ENCODE results near the gene AMZ2. TPM values are rescaled to one million over a fixed set of nuclear protein-coding genes. Genes with fewer than 3 reads are reported as not detected.
A peak's percentile ranks its signal among the peaks of the same experiment; 100 is the strongest.
"Not testable (repeated sequence)": the region's sequence is repeated elsewhere in the genome, so short reads cannot be mapped to it uniquely, and the experiment has no call there.

Gene AMZ2, protein sequence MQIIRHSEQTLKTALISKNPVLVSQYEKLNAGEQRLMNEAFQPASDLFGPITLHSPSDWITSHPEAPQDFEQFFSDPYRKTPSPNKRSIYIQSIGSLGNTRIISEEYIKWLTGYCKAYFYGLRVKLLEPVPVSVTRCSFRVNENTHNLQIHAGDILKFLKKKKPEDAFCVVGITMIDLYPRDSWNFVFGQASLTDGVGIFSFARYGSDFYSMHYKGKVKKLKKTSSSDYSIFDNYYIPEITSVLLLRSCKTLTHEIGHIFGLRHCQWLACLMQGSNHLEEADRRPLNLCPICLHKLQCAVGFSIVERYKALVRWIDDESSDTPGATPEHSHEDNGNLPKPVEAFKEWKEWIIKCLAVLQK
- total RNA-seq: 60.5 TPM

DNA sequence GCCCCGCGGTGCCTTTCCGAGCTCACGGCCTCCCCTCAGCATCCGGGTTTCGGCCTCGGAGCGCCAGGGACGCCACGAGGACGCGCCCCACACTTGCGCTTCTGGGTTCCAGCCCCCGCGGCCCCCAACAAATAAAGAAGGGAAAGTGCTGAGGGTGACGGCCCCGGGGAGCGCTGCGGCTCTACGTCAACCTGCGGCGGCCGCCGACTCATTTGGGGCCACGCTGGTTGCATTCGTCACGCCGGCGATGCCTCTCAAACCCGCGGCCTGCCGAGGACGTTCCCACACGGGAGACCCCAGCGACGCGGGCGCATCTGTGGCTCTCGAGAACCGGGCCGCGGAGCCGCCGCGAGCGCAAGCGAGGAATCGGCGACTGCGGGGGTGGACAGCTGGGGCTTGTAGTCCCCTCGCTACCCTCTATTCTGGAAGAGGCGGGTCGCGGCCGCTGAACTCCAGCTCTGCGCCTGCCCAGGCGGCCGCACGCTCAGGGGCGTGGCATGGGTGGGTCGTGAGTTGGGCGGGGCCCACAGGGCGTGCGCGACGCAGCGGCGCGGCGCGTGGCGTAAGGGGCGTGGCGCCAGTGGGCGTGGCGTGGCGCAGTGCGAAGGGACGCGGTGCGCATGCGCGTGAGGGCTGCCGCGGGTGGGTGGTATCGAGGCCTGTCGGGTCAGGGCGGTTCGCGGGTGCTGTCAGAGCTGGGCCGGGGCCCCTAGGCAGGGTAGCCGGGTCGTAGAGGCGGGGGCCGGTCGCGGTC is at the start of gene AMZ2:
Gene AMZ2, plus strand, starts transcription at position 599 of the 754 bp plus-strand sequence. CDS start 2,145 bp downstream, outside the sequence.
- ATAC-seq: peak; percentile 99

DNA sequence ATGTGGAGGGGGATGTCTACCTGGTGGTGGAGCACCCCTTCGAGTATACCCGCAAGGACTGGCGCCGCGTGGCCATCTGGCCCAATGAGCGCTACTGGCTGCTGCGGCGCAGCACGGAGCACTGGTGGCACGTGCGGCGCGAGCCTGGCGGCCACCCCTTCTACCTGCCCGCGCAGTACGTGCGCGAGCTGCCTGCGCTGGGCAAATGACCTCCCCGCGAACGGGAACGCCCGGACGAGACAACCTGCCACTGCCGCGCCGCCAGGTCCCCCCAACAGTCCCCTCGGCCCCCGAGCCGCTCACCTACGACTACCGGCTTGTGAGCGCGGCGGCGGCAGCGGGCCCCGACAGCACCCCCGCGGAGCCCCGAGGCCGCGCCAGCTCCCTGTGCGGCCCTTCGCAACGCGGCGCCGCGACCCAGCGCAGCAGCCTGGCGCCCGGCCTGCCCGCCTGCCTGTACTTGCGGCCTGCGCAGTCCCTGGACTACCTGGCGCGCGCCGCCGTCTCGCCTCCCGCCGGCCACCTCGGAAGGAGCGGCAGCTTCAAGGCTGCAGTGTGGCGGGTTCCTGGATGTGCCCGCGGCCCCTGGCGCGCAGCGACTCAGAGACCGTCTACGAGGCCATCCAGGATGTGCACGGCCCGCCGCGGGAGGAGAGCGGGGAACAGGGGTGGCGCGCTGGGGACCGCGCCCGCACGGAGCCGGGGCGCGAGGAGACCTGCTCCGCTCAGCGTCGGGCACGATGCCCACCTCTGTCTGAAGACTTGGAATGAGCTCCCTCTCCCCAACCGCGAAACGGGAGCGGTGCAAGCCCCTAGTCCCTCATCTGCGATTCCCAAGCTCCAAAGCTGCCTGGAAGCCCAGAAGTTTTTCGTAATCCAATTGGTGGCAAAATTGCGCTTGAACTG is 48.7 kb upstream of the AMZ2 start:
- ATAC-seq: peak; percentile 18

DNA sequence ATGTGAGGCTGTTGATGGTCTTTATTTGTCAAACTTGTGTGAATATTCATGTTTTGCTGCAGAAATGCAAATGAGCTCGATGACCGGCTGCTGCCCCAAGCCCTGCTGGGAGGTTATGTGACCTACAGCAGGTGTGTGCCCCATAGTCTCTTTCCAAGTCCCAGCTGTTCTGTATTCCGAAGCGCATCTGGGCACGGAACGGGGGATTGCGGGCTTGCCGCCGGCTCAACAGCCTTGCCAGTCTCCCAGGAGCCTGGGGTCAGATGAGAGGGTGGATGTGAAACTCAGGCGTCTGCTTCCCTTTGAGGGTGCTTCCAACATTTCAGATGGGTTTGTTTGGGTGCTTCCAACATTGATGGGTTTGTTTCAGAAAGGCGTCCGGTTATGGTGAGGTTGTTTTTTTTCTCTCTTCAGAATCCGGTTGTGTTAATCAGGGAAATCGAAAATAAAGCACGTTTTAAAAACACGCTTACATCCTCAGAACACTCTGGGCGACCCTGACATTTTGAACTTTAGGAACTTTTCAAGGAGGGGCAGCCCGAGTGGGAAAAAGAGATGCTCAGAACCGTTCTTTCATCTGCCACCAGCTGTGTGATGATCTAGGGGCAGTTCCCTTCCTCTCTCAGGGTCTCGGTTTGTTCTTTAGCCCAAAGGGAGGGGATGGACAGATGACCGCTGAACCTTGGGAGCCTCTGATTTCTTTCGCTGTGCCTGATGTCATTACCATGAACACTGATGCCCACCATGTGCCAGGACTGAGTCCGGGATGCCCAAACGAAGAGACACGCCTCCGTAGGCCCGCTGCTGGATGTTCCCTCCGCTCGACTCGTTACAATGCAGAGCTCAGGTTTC is 47.8 kb upstream of the AMZ2 start:
- ATAC-seq: no peak

DNA sequence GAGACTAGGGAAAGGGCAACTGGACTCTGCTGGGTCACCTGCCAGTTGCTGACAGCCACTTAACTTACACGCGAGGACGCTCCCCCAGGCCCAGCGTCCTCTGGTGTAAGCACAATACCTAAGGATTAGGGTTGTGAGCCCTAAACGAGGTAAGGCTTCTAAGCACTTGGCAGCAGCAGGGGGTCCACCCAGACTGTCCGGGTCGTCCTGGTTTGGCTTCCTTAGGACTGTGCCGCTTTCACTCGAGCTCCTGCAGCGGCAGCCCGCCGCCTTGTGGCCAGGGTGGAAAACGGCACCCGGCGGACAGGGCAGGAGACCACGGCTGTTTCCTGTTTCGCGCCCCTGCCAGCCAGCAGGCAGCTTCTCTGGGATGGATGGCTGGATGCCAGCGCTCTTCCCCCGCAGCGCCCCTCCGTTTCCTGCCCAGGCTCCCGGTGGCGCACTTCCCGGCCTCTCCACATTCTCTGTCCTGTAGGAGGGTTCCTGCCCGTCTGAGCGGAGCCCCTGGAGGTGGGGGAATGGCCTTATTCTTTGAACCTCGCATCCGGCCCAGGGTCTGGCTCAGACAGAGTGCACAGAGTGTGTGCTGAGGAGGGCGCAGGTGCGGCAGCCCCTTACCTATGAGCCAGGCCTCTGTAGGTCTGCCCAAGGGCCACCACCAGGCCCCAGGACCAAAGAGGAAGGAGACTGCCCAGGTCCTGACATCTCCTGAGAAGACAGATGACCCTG is 47.0 kb upstream of the AMZ2 start:
- ATAC-seq: peak; percentile 37

DNA sequence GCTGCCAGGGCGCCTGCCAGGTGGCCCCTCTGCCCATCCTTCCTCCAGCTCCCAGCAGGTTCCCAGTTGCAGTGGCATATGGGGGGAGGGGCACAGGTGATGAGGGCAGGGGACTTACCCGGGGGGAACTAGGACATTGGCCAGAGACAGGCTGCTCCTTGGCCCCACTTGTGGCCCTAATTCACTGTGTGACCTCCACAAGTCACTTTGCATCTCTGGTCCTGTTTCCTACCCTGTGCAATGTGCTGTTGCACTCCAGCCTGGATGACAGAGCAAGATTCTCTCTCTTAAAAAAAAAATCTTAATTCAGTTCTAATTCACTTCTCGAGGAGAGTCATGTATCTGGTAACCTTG is 46.4 kb upstream of the AMZ2 start:
- ATAC-seq: not testable (repeated sequence)

DNA sequence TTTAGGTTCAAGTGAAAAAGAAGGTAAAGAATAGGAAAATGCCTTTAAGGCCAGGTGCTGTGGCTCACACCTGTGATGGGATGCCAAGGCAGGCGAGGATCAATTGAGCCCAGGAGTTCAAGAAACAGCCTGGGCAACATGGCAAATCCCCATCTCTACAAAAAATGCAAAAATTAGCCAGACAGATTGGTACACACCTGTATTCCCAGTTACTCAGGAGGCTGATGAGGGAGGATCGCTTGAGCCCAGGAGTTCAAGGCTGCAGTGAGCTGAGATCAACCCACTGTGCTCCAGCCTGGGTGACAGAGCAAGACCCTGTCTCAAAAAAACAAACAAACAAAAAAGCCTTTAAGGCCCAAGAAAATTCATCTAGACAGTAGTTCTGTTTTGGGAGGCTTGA is 45.5 kb upstream of the AMZ2 start:
- not testable (repeated sequence) for ATAC-seq

DNA sequence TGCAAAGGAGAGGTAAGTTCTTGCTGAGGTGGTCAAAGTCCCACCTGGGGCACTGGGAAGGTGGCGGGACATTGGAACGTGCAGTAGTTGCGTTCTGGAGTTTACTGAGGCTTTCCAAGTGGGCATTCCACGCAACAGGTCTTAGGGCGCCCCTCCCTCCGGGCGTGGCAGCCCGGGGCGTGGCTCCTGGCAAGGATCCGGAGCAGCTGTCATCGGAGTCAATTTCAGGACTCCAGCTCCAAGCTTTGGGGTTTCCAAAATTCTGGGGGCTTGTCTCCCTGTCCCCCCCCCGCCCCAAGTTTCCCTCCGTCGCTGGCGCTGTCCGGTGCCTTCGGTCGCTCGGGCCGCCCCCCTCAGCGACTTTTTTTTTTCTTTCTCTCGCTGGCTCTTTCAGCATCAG is 43.1 kb upstream of the AMZ2 start:
- peak; percentile 58 for ATAC-seq

DNA sequence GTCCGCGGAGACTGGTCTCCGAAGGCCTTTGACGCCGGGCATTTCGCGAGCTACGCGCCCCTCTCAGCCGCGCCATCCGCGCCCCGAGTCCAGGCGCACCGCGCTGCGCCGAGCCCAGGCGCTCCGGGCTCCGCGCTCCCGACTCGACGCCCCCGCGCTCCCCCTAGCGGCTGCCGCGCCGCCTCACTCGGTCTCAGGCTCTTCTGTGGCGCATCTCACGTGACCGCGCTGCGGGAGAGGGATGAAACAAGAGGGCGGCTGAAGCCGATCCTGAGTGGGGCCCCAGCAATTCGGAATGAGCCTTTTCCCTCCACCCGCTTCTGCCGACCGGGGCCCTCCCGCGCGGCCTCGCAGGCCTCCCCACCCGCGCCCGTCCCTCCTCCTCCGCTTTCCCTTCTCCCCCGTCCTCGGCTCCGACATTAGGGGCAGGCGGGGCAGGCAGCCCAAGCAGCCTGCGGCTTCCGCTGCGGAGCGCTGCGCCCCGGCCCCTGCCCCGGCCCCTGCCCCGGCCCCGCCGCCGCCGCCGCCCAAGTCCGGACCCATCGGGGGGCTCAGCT is 42.5 kb upstream of the AMZ2 start:
- peak; percentile 94 for ATAC-seq

DNA sequence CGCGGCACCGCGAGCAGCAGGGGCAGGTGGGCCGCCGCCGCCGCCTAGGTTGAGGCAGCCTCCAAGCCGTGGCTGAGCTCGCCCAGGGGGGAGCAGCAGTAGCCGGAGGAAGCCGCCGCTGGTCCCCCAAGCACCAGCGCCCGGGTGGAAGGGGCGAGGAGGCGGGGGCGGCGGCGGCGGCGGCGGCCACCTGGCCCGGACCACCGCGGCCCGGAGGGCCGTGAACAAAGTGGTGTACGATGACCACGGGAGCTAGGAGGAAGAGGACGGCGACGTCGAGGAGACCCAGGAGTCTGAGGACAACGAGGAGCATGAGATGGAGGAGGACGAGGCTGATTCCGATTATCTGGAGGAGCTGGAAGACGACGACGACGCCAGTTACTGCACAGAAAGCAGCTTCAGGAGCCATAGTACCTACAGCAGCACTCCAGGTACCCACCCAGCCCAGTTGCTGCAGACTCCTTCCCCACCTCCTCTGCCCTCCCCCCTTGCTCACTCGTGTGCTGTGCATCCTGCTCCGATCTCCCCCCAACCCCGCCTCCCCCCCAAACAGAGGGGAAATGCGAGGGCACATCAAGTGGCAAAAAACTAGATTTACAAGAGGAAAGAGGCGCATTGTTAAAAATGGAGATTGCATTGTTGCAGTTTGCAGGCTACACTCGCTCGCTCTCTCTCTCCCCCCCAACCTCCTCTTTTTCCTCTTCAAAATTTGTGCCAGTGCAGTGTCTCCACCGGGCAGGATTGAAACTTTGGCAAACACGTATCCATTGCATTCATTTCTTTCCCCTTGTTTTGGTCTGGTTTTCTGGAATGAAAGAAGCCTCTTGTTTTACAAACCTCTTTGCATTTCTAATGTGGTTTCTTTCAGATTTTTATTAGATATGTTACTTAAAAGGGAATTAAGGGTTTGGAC is 41.8 kb upstream of the AMZ2 start:
- peak; percentile 43 for ATAC-seq

DNA sequence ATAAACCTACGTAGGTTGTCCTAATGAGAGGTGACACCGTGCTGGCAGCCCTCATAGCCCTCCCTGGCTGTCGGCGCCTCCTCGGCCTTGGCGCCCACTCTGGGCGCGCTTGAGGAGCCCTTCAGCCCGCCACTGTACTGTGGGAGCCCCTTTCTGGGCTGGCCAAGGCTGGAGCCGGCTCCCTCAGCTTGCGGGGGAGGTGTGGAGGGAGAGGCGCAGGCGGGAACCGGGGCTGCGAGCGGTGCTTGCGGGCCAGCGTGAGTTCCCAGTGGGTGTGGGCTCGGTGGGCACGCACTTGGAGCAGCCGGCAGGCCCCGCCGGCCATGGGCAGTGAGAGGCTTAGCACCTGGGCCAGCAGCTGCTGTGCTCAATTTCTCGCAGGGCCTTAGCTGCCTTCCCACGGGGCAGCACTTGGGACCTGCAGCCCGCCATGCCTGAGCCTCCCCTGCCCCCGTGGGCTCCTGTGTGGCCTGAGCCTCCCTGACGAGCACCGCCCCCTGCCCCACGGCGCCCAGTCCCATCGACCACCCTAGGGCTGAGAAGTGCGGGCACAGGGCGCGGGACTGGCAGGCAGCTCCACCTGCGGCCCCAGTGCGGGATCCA is 40.1 kb upstream of the AMZ2 start:
- no peak for ATAC-seq

DNA sequence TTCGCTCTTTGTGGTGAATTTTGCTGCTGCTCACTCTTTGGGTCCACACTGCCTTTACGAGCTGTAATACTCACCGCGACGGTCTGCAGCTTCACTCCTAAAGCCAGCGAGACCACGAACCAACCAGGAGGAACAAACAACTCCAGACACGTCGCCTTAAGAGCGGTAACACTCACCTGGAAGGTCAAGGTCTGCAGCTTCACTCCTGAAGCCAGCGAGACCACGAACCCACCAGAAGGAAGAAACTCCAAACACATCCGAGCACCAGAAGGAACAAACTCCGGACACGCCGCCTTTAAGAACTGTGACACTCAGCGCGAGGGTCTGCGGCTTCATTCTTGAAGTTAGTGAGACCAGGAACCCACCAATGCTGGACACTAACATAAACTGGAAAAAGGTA is 39.2 kb upstream of the AMZ2 start:
- ATAC-seq: not testable (repeated sequence)

DNA sequence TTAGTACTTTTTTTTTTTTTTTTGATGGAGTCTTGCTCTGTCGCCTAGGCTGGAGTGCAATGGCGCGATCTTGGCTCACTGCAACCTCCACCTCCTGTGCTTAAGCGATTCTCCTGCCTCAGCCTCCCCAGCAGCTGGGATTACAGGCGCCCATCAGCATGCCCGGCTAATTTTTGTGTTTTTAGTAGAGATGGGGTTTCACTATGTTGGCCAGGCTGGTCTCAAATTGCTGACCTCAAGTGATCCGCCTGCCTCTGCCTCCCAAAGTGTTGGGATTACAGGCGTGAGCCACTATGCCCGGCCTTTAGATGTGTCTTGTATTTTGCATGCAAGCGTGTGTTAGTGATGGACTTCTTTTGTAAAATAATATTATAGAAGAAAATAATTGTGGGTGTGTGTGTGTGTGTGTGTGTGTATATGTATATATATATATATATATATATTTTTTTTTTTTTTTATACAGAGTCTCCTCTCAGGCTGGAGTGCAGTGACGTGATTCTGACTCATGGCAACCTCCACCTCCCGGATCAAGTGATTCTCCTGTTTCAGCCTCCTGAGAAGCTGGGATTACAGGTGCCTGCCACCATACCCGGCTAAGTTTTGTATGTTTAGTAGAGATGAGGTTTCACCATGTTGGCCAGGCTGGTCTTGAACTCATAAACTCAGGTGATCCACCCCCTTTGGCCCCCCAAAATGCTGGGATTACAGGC is 38.5 kb upstream of the AMZ2 start:
- not testable (repeated sequence) for ATAC-seq

DNA sequence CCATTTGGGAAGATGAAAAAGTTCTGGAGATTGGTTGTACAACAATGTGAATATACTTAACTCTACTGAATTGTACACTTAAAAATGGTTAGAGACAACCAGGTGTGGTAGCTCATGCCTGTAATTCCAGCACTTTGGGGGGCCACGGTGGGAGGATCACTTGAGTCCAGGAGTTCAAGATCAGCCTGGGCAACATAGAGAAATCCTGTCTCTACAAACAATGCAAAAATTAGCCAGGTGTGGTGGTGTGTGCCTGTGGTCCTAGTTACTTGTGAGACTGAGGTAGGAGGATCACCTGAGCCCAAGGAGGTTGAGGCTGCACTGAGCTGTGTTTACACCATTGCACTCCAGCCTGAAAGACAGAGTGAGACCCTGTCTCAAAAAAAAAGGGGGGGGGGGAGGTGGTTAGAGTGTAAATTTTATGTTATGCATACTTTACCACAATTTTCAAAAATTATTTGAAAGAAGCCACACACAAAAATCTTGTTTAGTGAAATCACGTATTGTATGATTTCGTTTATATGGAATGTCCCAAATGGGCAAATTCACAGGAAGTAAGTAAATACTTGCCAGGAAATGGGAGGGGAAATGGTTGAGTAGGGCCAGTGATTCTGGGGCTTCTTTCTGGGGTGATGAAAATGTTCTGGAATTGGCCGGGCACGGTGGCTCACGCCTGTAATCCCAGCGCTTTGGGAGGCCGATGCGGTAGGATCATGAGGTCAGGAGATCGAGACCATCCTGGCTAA is 37.1 kb upstream of the AMZ2 start:
- no peak for ATAC-seq

DNA sequence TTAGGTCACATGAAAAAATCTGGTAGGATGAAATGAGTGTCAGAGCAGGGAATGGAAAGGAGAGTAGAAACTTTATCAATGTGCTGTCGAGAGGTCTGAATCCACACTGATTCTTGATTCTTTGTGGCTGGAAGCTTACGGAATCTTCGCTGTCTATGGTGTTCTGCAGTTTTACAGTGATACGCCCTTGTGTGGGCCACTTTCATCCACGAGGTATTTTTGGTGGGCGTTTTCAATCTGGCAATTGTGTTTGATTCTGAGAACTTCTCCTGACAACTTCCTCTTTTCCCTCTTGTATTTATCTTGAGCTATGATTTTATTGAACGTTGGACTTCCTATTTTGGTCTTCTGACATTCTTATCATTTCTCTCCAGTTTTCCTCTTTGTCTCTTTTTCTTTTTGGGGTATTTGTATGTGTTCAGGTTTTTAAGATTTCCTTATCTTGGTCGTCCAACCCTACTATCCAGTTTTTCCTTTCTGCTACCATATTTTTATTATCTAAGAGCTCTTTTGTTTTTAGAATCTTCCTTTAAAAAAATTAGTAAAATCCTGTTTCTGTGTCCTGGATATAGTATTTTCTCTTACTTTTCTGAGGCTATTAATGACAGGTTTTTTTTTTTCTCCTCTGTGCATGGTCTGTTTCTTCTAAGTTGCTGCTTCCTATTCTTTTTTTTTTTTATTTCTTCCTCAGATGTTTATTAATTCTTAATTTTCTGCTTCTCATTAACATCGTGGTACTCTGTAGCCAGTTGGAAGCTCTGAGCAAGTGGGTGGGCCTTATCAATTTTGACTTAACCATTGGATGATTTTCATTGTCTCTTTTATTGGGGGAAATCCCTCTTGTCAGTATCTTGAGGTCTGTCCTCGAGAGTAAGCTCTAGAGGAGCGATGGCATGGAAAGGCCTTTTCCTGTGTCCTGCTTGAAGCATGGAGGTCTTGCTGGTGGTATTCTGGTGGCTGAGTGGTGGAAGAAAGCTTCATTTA is 34.1 kb upstream of the AMZ2 start:
- ATAC-seq: not testable (repeated sequence)

DNA sequence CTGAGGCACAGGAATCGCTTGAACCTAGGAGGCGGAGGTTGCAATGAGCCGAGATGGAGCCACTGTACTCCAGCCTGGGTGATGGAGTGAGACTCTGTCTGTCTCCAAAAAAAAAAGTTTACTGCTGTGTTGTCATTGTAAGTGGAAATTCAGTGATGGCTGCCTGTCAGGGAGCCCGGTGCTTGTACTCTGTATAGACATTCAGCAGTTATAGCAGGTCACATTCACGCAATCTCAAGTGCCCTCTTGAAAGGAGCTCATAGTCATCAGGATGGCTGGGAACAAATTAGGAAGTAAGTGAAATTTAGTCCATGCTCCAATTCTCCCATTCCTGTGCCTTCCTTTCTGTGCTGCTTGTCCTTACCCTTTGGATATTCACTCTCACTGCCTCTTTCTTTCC is 32.4 kb upstream of the AMZ2 start:
- ATAC-seq: not testable (repeated sequence)

DNA sequence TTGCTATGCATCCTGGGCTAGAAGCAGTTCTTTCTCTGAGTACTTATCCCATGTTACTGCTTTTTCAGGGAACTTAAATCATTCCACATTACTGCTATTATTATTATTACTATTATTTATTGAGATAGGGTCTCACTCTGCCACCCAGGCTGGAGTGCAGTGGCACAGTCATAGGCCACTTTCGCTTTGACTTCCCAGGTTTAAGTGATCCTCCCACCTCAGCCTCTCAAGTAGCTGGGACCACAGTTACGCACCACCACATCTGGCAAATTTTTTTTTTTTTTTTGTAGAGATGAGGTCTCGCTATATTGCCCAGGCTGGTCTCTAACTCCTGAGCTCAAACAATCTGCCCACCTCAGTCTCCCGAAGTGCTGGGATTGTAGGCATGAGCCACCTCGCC is 28.4 kb upstream of the AMZ2 start:
- ATAC-seq: not testable (repeated sequence)

DNA sequence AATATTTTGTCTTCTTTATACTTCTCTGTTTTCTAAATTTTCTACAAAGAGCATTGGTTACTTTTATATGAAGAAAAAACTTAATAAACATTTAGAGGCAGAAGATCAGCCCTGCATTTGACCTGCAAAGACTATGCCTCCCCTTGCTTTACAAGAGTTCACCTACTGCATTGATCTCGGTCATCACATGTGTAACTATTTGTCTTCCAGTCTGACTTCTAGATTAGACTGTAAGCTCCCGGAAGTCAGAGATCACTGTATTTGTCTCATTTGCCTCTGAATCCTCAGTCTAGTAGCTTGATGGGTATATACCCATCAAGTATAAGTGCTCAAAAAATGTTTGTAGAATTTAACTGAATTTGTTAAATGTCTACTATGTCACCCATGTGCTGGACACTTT is 27.7 kb upstream of the AMZ2 start:
- not testable (repeated sequence) for ATAC-seq

Data from esophagus mucosa (tissue), 1 donor.